Adipocyte (in vitro differentiated cells): ENCODE data around the gene CCDC40.

Experiments
- DNase-seq: peaks from one replicate; pipeline ENCODE4 v3.0.0-alpha.2; 2015; ENCODE audit warnings: low read depth
- H3K27me3 ChIP-seq: replicated peaks from 2 replicates; pipeline ENCODE4 v1.7.0; 2013; ENCODE audit warnings: mild to moderate bottlenecking, low read length, moderate library complexity; ENCODE audit not compliant: control insufficient read depth, insufficient read depth
- H3K36me3 ChIP-seq: 2 replicates; pipeline ENCODE4 v1.7.0; 2013; ENCODE audit warnings: low read length, mild to moderate bottlenecking, moderate library complexity; ENCODE audit not compliant: control insufficient read depth, insufficient read depth, severe bottlenecking
- H3K4me1 ChIP-seq: 2 replicates; pipeline ENCODE4 v1.7.0; 2013; ENCODE audit warnings: mild to moderate bottlenecking, low read length, moderate library complexity; ENCODE audit not compliant: control insufficient read depth, insufficient read depth
- H3K4me3 ChIP-seq: 2 replicates; pipeline ENCODE4 v1.7.0; 2013; ENCODE audit warnings: mild to moderate bottlenecking, low read length, moderate library complexity
- H3K9ac ChIP-seq: 2 replicates; pipeline ENCODE4 v1.7.0; 2013; ENCODE audit warnings: mild to moderate bottlenecking, low read length, moderate library complexity
- H3K9me3 ChIP-seq: 2 replicates; pipeline ENCODE4 v1.7.0; 2013; ENCODE audit warnings: mild to moderate bottlenecking, low read length, moderate library complexity; ENCODE audit not compliant: control insufficient read depth

Gene CCDC40

GRCh38 chr17:80026359-80027042 is 9.9 kb upstream of the CCDC40 start:
- peaks cover 79% of the 10 kb centered on the region for H3K4me1 ChIP-seq
- H3K4me3 ChIP-seq = no peak overlapping the region
- H3K9ac ChIP-seq = peak overlapping the region; percentile 28
- no peaks in the 10 kb centered on the region for H3K27me3 ChIP-seq
- H3K9me3 ChIP-seq = no peaks in the 10 kb centered on the region
- H3K36me3 ChIP-seq = peaks cover 6% of the 10 kb centered on the region
- DNase-seq = no peak

GRCh38 chr17:80027043-80027435 is 9.4 kb upstream of the CCDC40 start:
- no peak overlapping the region for H3K4me3 ChIP-seq
- peaks cover 6% of the 10 kb centered on the region for H3K36me3 ChIP-seq
- DNase-seq = no peak
- H3K4me1 ChIP-seq = peaks cover 85% of the 10 kb centered on the region
- H3K9me3 ChIP-seq = no peaks in the 10 kb centered on the region
- H3K27me3 ChIP-seq = no peaks in the 10 kb centered on the region
- H3K9ac ChIP-seq = peak overlapping the region; percentile 28

GRCh38 chr17:80028030-80028429 is 8.4 kb upstream of the CCDC40 start:
- Histone ChIP-seq H3K4me3 (peak overlapping the region; percentile 61), H3K9ac (peak overlapping the region; percentile 85), H3K4me1 (peaks cover 92% of the 10 kb centered on the region), H3K9me3 (no peaks in the 10 kb centered on the region), H3K27me3 (no peaks in the 10 kb centered on the region), H3K36me3 (peaks cover 6% of the 10 kb centered on the region)
- DNase-seq = no peak

GRCh38 chr17:80029258-80029974 is 7.0 kb upstream of the CCDC40 start:
- peaks cover 6% of the 10 kb centered on the region for H3K36me3 ChIP-seq
- DNase-seq = peak; percentile 87

GRCh38 chr17:80030730-80031410 is 5.6 kb upstream of the CCDC40 start:
- no peaks in the 10 kb centered on the region for H3K9me3 ChIP-seq
- peak overlapping the region; percentile 95 for H3K4me3 ChIP-seq
- H3K27me3 ChIP-seq = no peaks in the 10 kb centered on the region
- H3K36me3 ChIP-seq = peaks cover 6% of the 10 kb centered on the region
- no peak for DNase-seq
- H3K4me1 ChIP-seq = peaks cover 76% of the 10 kb centered on the region
- H3K9ac ChIP-seq = peak overlapping the region; percentile 72

More at GRCh38 chr17:80029258-80029974, 7.0 kb upstream of the CCDC40 start:
- Histone ChIP-seq H3K9ac (peak overlapping the region; percentile 85), H3K4me1 (peaks cover 90% of the 10 kb centered on the region), H3K4me3 (peak overlapping the region; percentile 95), H3K27me3 (no peaks in the 10 kb centered on the region), H3K9me3 (no peaks in the 10 kb centered on the region)

GRCh38 chr17:80031691-80032430 is 4.6 kb upstream of the CCDC40 start:
- H3K36me3 ChIP-seq = peaks cover 6% of the 10 kb centered on the region
- H3K9me3 ChIP-seq = no peaks in the 10 kb centered on the region
- H3K27me3 ChIP-seq = no peaks in the 10 kb centered on the region
- peaks cover 67% of the 10 kb centered on the region for H3K4me1 ChIP-seq
- no peak for DNase-seq
- H3K9ac ChIP-seq = peak overlapping the region; percentile 72
- peak overlapping the region; percentile 95 for H3K4me3 ChIP-seq

- H3K36me3 ChIP-seq = peaks cover 6% of the 10 kb centered on the region
- DNase-seq = no peak
- no peaks in the 10 kb centered on the region for H3K27me3 ChIP-seq
- peaks cover 62% of the 10 kb centered on the region for H3K4me1 ChIP-seq
- no peaks in the 10 kb centered on the region for H3K9me3 ChIP-seq
- H3K4me3 ChIP-seq = peak overlapping the region; percentile 95
- peak overlapping the region; percentile 98 for H3K9ac ChIP-seq
These were observed 3.7 kb upstream of the CCDC40 start for GRCh38 chr17:80032614-80033171.

- DNase-seq = no peak
- peaks cover 6% of the 10 kb centered on the region for H3K36me3 ChIP-seq
- H3K9me3 ChIP-seq = no peaks in the 10 kb centered on the region
These were observed 2.6 kb upstream of the CCDC40 start for GRCh38 chr17:80033840-80034239.

GRCh38 chr17:80034791-80035686 is 1.4 kb upstream of the CCDC40 start:
- H3K4me1 ChIP-seq = peaks cover 45% of the 10 kb centered on the region
- no peaks in the 10 kb centered on the region for H3K9me3 ChIP-seq
- H3K4me3 ChIP-seq = peak overlapping the region; percentile 95
- peak; percentile 70 for DNase-seq
- H3K36me3 ChIP-seq = peaks cover 6% of the 10 kb centered on the region
- no peaks in the 10 kb centered on the region for H3K27me3 ChIP-seq
- peak overlapping the region; percentile 98 for H3K9ac ChIP-seq

More at GRCh38 chr17:80033840-80034239, 2.6 kb upstream of the CCDC40 start:
- Histone ChIP-seq H3K27me3 (no peaks in the 10 kb centered on the region), H3K9ac (peak overlapping the region; percentile 98), H3K4me1 (peaks cover 56% of the 10 kb centered on the region), H3K4me3 (peak overlapping the region; percentile 95)

- no peaks in the 10 kb centered on the region for H3K27me3 ChIP-seq
- no peak for DNase-seq
- H3K9me3 ChIP-seq = no peaks in the 10 kb centered on the region
- H3K36me3 ChIP-seq = peaks cover 5% of the 10 kb centered on the region
- H3K4me1 ChIP-seq = peaks cover 40% of the 10 kb centered on the region
- H3K4me3 ChIP-seq = peak within 1 kb of the TSS; percentile 95
- H3K9ac ChIP-seq = peak within 1 kb of the TSS; percentile 98
These were observed 830 bp upstream of the CCDC40 start, which contains the start of gene TBC1D16 for GRCh38 chr17:80035687-80035936. TBC1D16 (minus strand) TSS chr17:80035872; CDS start chr17:80013547, 22,325 bp downstream.
